ENCODE results near the gene CDK2AP2. TPM values are rescaled to one million over a fixed set of nuclear protein-coding genes. Genes with fewer than 3 reads are reported as not detected.

CDK2AP2 gene
- total RNA-seq, 1 donor from 2014 or later, result 19.0 TPM

- DNase-seq (ENCODE audit: low read depth) (no peak), FAIRE-seq (no peak)
- no peaks in the 10 kb centered on the region for H3K27me3 ChIP-seq (ENCODE audit: control insufficient read depth, insufficient read depth, low read length)
- H3K4me3 ChIP-seq (ENCODE audit: low read depth, low read length), result peak overlapping the region; percentile 89
- TF ChIP-seq, protein P1, sequence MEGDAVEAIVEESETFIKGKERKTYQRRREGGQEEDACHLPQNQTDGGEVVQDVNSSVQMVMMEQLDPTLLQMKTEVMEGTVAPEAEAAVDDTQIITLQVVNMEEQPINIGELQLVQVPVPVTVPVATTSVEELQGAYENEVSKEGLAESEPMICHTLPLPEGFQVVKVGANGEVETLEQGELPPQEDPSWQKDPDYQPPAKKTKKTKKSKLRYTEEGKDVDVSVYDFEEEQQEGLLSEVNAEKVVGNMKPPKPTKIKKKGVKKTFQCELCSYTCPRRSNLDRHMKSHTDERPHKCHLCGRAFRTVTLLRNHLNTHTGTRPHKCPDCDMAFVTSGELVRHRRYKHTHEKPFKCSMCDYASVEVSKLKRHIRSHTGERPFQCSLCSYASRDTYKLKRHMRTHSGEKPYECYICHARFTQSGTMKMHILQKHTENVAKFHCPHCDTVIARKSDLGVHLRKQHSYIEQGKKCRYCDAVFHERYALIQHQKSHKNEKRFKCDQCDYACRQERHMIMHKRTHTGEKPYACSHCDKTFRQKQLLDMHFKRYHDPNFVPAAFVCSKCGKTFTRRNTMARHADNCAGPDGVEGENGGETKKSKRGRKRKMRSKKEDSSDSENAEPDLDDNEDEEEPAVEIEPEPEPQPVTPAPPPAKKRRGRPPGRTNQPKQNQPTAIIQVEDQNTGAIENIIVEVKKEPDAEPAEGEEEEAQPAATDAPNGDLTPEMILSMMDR (IDR thresholded peaks at IDR 0.05; ENCODE audit: insufficient read depth, low read length, severe bottlenecking), result no peak
- peaks cover 25% of the 10 kb centered on the region for H3K36me3 ChIP-seq (ENCODE audit: control insufficient read depth, insufficient read depth, low read length)
These were observed 3.7 kb downstream of the CDK2AP2 start for GRCh38 chr11:67504005-67504949.

DNA sequence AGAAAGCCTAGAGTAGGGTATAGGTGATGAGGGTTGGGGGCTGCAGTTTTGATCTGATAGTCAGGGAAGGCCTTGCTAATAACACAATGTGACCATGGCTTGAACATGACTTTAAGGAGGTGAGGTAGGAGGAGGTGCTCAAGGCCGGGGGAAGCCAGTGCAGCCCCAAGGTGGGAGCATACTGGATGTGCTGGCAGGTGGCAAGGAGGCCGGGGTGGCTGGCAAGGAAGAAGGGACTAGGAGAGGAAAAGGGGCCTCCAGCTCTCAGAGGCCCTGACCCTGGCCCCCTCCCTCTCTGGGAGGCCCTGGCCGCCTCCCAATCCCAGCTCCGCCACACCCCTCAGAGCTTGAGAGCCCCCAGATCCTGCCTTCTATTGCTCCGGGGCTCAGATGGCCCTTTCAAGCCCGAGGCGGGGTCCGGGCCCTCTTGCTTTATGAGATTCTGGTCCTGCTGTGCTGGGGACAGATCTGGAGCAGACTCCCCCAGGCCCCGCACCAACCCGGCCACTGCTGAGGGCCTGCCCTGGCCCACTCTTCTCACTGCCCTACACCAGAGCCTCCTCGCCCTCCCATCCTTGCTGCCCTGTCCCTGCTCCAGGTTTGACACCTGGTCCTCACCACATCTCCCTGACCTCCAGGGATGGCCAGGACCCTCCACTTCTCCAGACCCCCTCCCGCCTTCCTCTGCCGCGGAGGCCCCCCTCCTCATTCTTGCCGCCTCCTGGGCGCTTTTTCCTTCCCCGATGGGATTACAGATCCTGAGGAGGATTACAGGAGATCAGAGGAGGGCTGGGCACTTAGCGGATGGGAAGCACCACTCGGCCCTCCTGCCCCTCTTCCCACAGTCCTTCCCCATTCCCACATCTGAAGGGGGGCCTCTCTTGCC lies 4.6 kb downstream of the CDK2AP2 start:
- DNase-seq (ENCODE audit: low read depth) (no peak), FAIRE-seq (no peak)
- TF ChIP-seq, protein P1 (IDR thresholded peaks at IDR 0.05; ENCODE audit: insufficient read depth, low read length, severe bottlenecking), result no peak
- peaks cover 28% of the 10 kb centered on the region for H3K36me3 ChIP-seq (ENCODE audit: control insufficient read depth, insufficient read depth, low read length)
- H3K4me3 ChIP-seq (ENCODE audit: low read depth, low read length), result peak overlapping the region; percentile 89
- no peaks in the 10 kb centered on the region for H3K27me3 ChIP-seq (ENCODE audit: control insufficient read depth, insufficient read depth, low read length)

GRCh38 chr11:67502328-67502979 lies 5.5 kb downstream of the CDK2AP2 start:
- TF ChIP-seq, protein P1 (IDR thresholded peaks at IDR 0.05; ENCODE audit: insufficient read depth, low read length, severe bottlenecking), result no peak
- no peak for DNase-seq (ENCODE audit: low read depth)
- no peak for FAIRE-seq
- peaks cover 33% of the 10 kb centered on the region for H3K36me3 ChIP-seq (ENCODE audit: control insufficient read depth, insufficient read depth, low read length)
- H3K27me3 ChIP-seq (ENCODE audit: control insufficient read depth, insufficient read depth, low read length), result no peaks in the 10 kb centered on the region
- no peak overlapping the region for H3K4me3 ChIP-seq (ENCODE audit: low read depth, low read length)

DNA sequence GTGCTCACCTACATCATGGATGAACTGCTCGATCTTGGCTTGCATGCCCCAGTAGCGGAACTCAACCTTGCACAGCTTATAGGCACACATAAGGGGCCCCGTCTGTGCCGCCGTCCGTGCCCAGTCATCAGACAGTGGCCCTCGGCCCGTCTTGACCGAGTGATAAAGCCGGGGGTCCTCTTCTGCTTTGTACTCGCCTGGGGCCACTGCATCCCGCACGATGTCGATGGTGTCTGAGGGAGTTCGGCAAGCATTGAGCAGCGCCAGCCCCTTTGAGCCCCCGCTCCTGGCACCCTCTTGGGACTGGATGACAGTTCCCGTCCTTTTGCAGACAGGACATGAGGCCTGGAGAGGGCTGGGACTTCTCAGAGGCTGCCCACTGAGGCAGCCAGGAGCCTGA lies 6.1 kb downstream of the CDK2AP2 start:
- TF ChIP-seq, protein P1 (IDR thresholded peaks at IDR 0.05; ENCODE audit: insufficient read depth, low read length, severe bottlenecking), result no peak
- Histone ChIP-seq H3K4me3 (ENCODE audit: low read depth, low read length) (no peak overlapping the region), H3K36me3 (ENCODE audit: control insufficient read depth, insufficient read depth, low read length) (peaks cover 37% of the 10 kb centered on the region), H3K27me3 (ENCODE audit: control insufficient read depth, insufficient read depth, low read length) (no peaks in the 10 kb centered on the region)
- FAIRE-seq (no peak), DNase-seq (ENCODE audit: low read depth) (no peak)

- TF ChIP-seq, protein P1 (IDR thresholded peaks at IDR 0.05; ENCODE audit: insufficient read depth, low read length, severe bottlenecking), result no peak
- Histone ChIP-seq H3K4me3 (ENCODE audit: low read depth, low read length) (no peak overlapping the region), H3K27me3 (ENCODE audit: control insufficient read depth, insufficient read depth, low read length) (no peaks in the 10 kb centered on the region), H3K36me3 (ENCODE audit: control insufficient read depth, insufficient read depth, low read length) (peaks cover 33% of the 10 kb centered on the region)
- DNase-seq (ENCODE audit: low read depth) (peak; percentile 39), FAIRE-seq (peak; percentile 23)
These were observed 6.9 kb downstream of the CDK2AP2 start for GRCh38 chr11:67500831-67501715.

Measured in bronchial epithelial cell (primary cell).